H9 (cell line): Measurements from ENCODE around the gene IGSF5. TPM values are rescaled to one million over a fixed set of nuclear protein-coding genes. Genes with fewer than 3 reads are reported as not detected.
A peak's percentile ranks its signal among the peaks of the same experiment; 100 is the strongest.

ENCODE experiments used
- DNase-seq: peaks from one replicate; pipeline ENCODE4 v3.0.0-alpha.2; 2017
- H2AFZ ChIP-seq: one replicate; pipeline ENCODE4 v1.6.1; 2013; ENCODE audit warnings: mild to moderate bottlenecking, low read length, control low read depth, moderate library complexity
- H2AK5ac ChIP-seq: 2 replicates; pipeline ENCODE4 v1.6.1; 2013; ENCODE audit warnings: low read length, control low read depth, mixed read lengths; ENCODE audit not compliant: insufficient read length
- H2BK120ac ChIP-seq: one replicate; pipeline ENCODE4 v1.6.1; 2013; ENCODE audit warnings: low read depth, mild to moderate bottlenecking, low read length, control low read depth, inconsistent platforms; ENCODE audit not compliant: poor library complexity, severe bottlenecking
- H2BK12ac ChIP-seq: 2 replicates; pipeline ENCODE4 v1.6.1; 2013; ENCODE audit warnings: low read length, control low read depth, mixed read lengths, low read depth; ENCODE audit not compliant: insufficient read length
- H2BK15ac ChIP-seq: 2 replicates; pipeline ENCODE4 v1.6.1; 2013; ENCODE audit warnings: low read depth, low read length, control low read depth
- H2BK20ac ChIP-seq: one replicate; pipeline ENCODE4 v1.6.1; 2013; ENCODE audit warnings: low read depth, mild to moderate bottlenecking, low read length, control low read depth, inconsistent platforms; ENCODE audit not compliant: poor library complexity, severe bottlenecking
- H2BK5ac ChIP-seq: 2 replicates; pipeline ENCODE4 v1.6.1; 2013; ENCODE audit warnings: low read length, control low read depth, mixed read lengths; ENCODE audit not compliant: insufficient read length
- H3K14ac ChIP-seq: 2 replicates; pipeline ENCODE4 v1.6.1; 2013; ENCODE audit warnings: low read length, control low read depth; ENCODE audit not compliant: insufficient read depth
- H3K18ac ChIP-seq: 2 replicates; pipeline ENCODE4 v1.6.1; 2013; ENCODE audit warnings: low read depth, mild to moderate bottlenecking, mixed read lengths, low read length, control low read depth; ENCODE audit not compliant: insufficient read length
- H3K23ac ChIP-seq: 2 replicates; pipeline ENCODE4 v1.6.1; 2013; ENCODE audit warnings: low read length, control low read depth, mixed read lengths, low read depth; ENCODE audit not compliant: insufficient read length
- H3K23me2 ChIP-seq: 2 replicates; pipeline ENCODE4 v1.6.1; 2013; ENCODE audit warnings: low read depth, mild to moderate bottlenecking, mixed read lengths, low read length, control low read depth; ENCODE audit not compliant: insufficient read length, poor library complexity, severe bottlenecking
- H3K27ac ChIP-seq: 2 replicates; pipeline ENCODE4 v1.5.1; 2013; ENCODE audit warnings: low read length, control low read depth, mixed read lengths, low read depth; ENCODE audit not compliant: insufficient read length
- H3K27me3 ChIP-seq: 2 replicates; pipeline ENCODE4 v1.6.1; 2013; ENCODE audit warnings: low read length, control low read depth, inconsistent platforms; ENCODE audit not compliant: insufficient read depth
- H3K4ac ChIP-seq: 2 replicates; pipeline ENCODE4 v1.6.1; 2013; ENCODE audit warnings: low read depth, mild to moderate bottlenecking, control low read depth, inconsistent platforms, low read length, moderate library complexity
- H3K4me1 ChIP-seq: 2 replicates; pipeline ENCODE4 v1.6.1; 2013; ENCODE audit warnings: low read length, control low read depth, inconsistent platforms; ENCODE audit not compliant: insufficient read depth
- H3K4me2 ChIP-seq: 2 replicates; pipeline ENCODE4 v1.6.1; 2013; ENCODE audit warnings: low read length, control low read depth, mixed read lengths; ENCODE audit not compliant: insufficient read length, insufficient read depth
- H3K56ac ChIP-seq: 2 replicates; pipeline ENCODE4 v1.6.1; 2013; ENCODE audit warnings: low read depth, mild to moderate bottlenecking, mixed read lengths, low read length, control low read depth; ENCODE audit not compliant: insufficient read length
- H3K79me1 ChIP-seq: 2 replicates; pipeline ENCODE4 v1.6.1; 2013; ENCODE audit warnings: low read depth, mild to moderate bottlenecking, moderate library complexity, low read length, control low read depth, inconsistent platforms; ENCODE audit not compliant: insufficient read depth, poor library complexity, severe bottlenecking
- H3K79me2 ChIP-seq: 2 replicates; pipeline ENCODE4 v1.6.1; 2013; ENCODE audit warnings: low read length, control low read depth, inconsistent platforms; ENCODE audit not compliant: insufficient read depth
- H3K9ac ChIP-seq: 2 replicates; pipeline ENCODE4 v1.6.1; 2013; ENCODE audit warnings: low read length, control low read depth, mixed read lengths; ENCODE audit not compliant: insufficient read length; ENCODE audit errors: extremely low read depth
- H3K9me3 ChIP-seq: one replicate; pipeline ENCODE4 v1.6.1; 2013; ENCODE audit warnings: low read depth, low read length, inconsistent platforms; ENCODE audit not compliant: control insufficient read depth
- H3T11ph ChIP-seq: one replicate; pipeline ENCODE4 v1.6.1; 2013; ENCODE audit warnings: mild to moderate bottlenecking, low read length, control low read depth, inconsistent platforms
- H4K20me1 ChIP-seq: one replicate; pipeline ENCODE4 v1.6.1; 2013; ENCODE audit not compliant: control insufficient read depth, insufficient read length, insufficient read depth
- H4K5ac ChIP-seq: 2 replicates; pipeline ENCODE4 v1.6.1; 2013; ENCODE audit warnings: low read depth, mild to moderate bottlenecking, mixed read lengths, low read length, control low read depth; ENCODE audit not compliant: insufficient read length
- H4K8ac ChIP-seq: replicated peaks from 2 replicates; pipeline ENCODE4 v1.6.1; 2013; ENCODE audit warnings: low read length, control low read depth, mixed read lengths, low read depth; ENCODE audit not compliant: insufficient read length
- H4K91ac ChIP-seq: 2 replicates; pipeline ENCODE4 v1.6.1; 2013; ENCODE audit warnings: low read depth, mild to moderate bottlenecking, moderate library complexity, mixed read lengths, low read length, control low read depth; ENCODE audit not compliant: insufficient read length
- H3K27ac Mint-ChIP-seq, 3 experiments: 2 replicates in 2 of 3; 3 replicates in 1 of 3; pipeline ENCODE4 v1.8.0; 2020 to 2021; ENCODE audit warnings: mixed read lengths in 3 of 3, mild to moderate bottlenecking in 1 of 3, moderate library complexity in 1 of 3
- H3K27me3 Mint-ChIP-seq: 2 replicates; pipeline ENCODE4 v1.8.0; 2021; ENCODE audit warnings: low read depth, mild to moderate bottlenecking, moderate library complexity, mixed read lengths
- H3K36me3 Mint-ChIP-seq, 3 experiments: 2 replicates in 2 of 3; 3 replicates in 1 of 3; pipeline ENCODE4 v1.8.0; 2020 to 2021; ENCODE audit warnings: low read depth in 3 of 3, mixed read lengths in 3 of 3; ENCODE audit not compliant: insufficient read depth in 1 of 3
- H3K4me1 Mint-ChIP-seq, 2 experiments: 2 replicates each; pipeline ENCODE4 v1.8.0; 2020; ENCODE audit warnings: mixed read lengths in 2 of 2
- H3K4me3 Mint-ChIP-seq, 2 experiments: 2 replicates in 1 of 2; 3 replicates in 1 of 2; pipeline ENCODE4 v1.8.0; 2020 to 2021; ENCODE audit warnings: mild to moderate bottlenecking in 2 of 2, mixed read lengths in 2 of 2, moderate library complexity in 1 of 2
- H3K9me3 Mint-ChIP-seq, 2 experiments: 2 replicates in 1 of 2; 3 replicates in 1 of 2; pipeline ENCODE4 v1.8.0; 2020; ENCODE audit warnings: mild to moderate bottlenecking in 2 of 2, mixed read lengths in 2 of 2, moderate library complexity in 1 of 2
- WGBS: extraction: QIAGEN DNeasy Blood & Tissue Kit; methylation state at CpG from one replicate; pipeline ENCODE4 v1.1.7; 2013; ENCODE audit warnings: missing lambda C conversion rate, low lambda C conversion rate, mixed read lengths; ENCODE audit not compliant: insufficient read length; ENCODE audit errors: extremely low coverage; 5-methylcytosine and 5-hydroxymethylcytosine counted together
- total RNA-seq: library from RNA; stranded (reverse); gene quantifications from 2 replicates; pipeline ENCODE4 v1.2.1, GENCODE V29; 2021
- TF ChIP-seq, protein P1 (sequence below): fragments of 200-600 bp; sonication (generic); conservative IDR thresholded peaks from 3 replicates; pipeline ENCODE4 v1.8.0; 2021; ENCODE audit warnings: antibody characterized with exemption, mild to moderate bottlenecking

Gene IGSF5
- total RNA-seq, 1 experiment from 2014 or later: 2.1 TPM

DNA sequence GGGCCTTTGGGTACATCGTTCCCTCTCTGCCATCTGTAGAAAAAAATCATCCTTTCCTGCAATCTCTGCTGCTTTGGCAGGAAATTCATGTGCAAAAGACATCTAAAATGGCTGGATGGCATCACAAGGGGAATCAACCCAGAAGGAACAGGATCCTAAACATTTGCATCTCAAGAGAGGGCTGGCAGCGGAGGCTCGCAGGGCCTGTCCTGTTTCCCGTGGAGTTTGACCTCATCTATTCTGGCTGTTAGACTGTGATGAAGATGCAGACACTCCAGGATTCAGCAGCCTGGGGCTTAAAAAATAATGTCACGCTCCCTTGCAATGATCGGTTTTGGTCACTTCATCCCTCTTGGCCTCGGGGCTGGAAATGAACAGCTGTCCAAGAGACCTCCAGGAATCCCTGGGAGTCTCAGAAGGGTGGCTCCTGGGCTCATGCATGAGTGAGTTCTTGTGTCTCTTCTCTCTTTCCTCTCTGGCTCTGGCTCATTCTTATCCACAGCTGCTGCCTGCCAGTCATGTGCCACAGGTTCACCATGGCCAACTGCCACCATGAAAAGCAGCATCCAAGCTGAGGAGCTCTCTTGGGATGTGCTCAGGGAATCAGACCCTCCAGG lies 106.1 kb downstream of the IGSF5 start:
- Histone ChIP-seq H2BK5ac (no peak overlapping the region), H4K20me1 (no peaks in the 10 kb centered on the region), H4K91ac (no peak overlapping the region), H4K8ac (no peak overlapping the region), H2AFZ (no peak overlapping the region), H2BK20ac (no peak overlapping the region), H3K4ac (no peak overlapping the region), H3K79me2 (no peaks in the 10 kb centered on the region), H2BK12ac (no peak overlapping the region), H3K27me3 (no peaks in the 10 kb centered on the region), H2AK5ac (no peak overlapping the region), H3K23me2 (no peaks in the 10 kb centered on the region), H4K5ac (no peak overlapping the region), H3K79me1 (no peaks in the 10 kb centered on the region), H3K27ac (no peak overlapping the region), H3K18ac (no peak overlapping the region), H3K56ac (no peak overlapping the region), H2BK15ac (no peak overlapping the region), H3T11ph (no peak overlapping the region), H3K4me2 (no peak overlapping the region), H3K4me1 (peaks cover 5% of the 10 kb centered on the region; the same call in 1 of the 2 replicates), H2BK120ac (no peak overlapping the region), H3K9me3 (no peaks in the 10 kb centered on the region), H3K14ac (no peak overlapping the region), H3K9ac (no peak overlapping the region), H3K23ac (no peak overlapping the region)
- H3K4me3 Mint-ChIP-seq: no peak overlapping the region
- peaks cover 0 to 7% (median 0%) of the 10 kb centered on the region in 3 experiments; a peak in 3 of 7 replicates for H3K36me3 Mint-ChIP-seq
- peaks cover 3% of the 10 kb centered on the region in 2 experiments; a peak in 2 of 5 replicates for H3K9me3 Mint-ChIP-seq
- no peaks in the 10 kb centered on the region; the same call in 1 of the 2 replicates for H3K27me3 Mint-ChIP-seq
- TF ChIP-seq, protein P1, sequence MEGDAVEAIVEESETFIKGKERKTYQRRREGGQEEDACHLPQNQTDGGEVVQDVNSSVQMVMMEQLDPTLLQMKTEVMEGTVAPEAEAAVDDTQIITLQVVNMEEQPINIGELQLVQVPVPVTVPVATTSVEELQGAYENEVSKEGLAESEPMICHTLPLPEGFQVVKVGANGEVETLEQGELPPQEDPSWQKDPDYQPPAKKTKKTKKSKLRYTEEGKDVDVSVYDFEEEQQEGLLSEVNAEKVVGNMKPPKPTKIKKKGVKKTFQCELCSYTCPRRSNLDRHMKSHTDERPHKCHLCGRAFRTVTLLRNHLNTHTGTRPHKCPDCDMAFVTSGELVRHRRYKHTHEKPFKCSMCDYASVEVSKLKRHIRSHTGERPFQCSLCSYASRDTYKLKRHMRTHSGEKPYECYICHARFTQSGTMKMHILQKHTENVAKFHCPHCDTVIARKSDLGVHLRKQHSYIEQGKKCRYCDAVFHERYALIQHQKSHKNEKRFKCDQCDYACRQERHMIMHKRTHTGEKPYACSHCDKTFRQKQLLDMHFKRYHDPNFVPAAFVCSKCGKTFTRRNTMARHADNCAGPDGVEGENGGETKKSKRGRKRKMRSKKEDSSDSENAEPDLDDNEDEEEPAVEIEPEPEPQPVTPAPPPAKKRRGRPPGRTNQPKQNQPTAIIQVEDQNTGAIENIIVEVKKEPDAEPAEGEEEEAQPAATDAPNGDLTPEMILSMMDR: no peak
- peak overlapping the region in 1 of 3 experiments; percentile 84; a peak in 2 of 7 replicates for H3K27ac Mint-ChIP-seq
- DNase-seq: no peak
- H3K4me1 Mint-ChIP-seq: peaks cover 15 to 19% of the 10 kb centered on the region in 2 experiments
- WGBS: no CpG with 5 or more reads among the region's 7 CpGs

Other genes with a start within 250 kb of the IGSF5 start
- gene B3GALT5, start 132.2 kb upstream of the IGSF5 start, total RNA-seq: 24.2 and 24.7 TPM in 2 replicates
- 0.59 and 0.77 TPM in 2 replicates for gene PCP4, start 122.3 kb downstream of the IGSF5 start, total RNA-seq